ENCODE measurements around the gene ROR1.

The ROR1 gene

DNA sequence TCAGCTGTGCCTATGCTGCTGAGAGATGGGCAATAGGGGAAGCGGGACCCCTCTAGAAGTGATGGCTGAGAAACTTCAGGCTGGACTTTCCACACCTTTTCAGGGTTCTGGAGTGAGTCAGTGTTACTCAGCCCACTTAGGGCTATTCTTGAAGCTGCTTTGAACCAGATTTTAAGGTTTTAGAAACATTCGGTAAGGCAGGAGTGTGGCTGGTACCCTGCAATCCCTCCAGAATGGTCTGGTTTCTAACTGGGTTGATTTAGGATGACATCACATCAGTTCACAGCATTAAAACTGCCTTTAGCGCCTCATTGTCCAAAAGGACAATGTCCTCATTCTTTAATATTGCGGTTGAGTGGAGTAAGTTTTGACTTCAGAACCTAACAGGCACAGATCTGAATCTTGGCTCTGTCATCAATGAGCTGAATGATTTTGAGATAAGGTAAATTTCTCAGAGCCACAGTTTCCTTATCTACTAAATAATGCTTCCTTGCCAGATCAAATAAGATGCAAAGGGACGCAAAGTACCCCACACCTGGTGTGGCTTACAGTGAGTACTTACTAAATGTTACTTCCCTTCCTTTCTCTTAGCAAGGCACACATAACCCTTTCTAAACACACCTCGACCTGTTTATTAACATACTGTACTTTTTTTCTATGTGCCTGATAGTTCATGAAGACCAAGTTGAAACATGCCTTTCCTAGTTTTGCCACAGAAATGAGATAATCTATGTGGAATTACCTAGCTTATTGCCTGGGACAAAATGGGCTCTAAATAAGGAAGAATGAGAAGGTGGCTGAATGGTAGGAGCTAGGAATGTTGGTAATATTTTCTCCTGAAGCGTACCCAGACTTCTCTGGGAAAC is 209.8 kb downstream of the ROR1 start:
- TF ChIP-seq CSDC2 (CRISPR knock-in tag; IDR thresholded peaks at IDR 0.05) (no peak), PPARA (CRISPR knock-in tag; IDR thresholded peaks at IDR 0.05; ENCODE audit: borderline replicate concordance) (no peak), RARB (CRISPR knock-in tag; IDR thresholded peaks at IDR 0.05) (no peak), CREB5 (CRISPR knock-in tag; IDR thresholded peaks at IDR 0.05; ENCODE audit: low read depth) (peak; percentile 43; the same call in 1 of the 2 replicates), ZFP3 (CRISPR knock-in tag; IDR thresholded peaks at IDR 0.05) (peak; percentile 76; the same call in 1 of the 2 replicates), ESRRG (CRISPR knock-in tag; IDR thresholded peaks at IDR 0.05) (no peak), ARNTL (CRISPR knock-in tag; IDR thresholded peaks at IDR 0.05; ENCODE audit: borderline replicate concordance, low read depth) (no peak), ZNF70 (CRISPR knock-in tag; IDR thresholded peaks at IDR 0.05) (no peak), OSR1 (CRISPR knock-in tag; IDR thresholded peaks at IDR 0.05) (no peak), ZNF565 (CRISPR knock-in tag; conservative IDR thresholded peaks at IDR 0.05; ENCODE audit: low read depth) (no peak), ISL1 (CRISPR knock-in tag; IDR thresholded peaks at IDR 0.05) (peak; percentile 72)
- TF ChIP-seq, protein P1, sequence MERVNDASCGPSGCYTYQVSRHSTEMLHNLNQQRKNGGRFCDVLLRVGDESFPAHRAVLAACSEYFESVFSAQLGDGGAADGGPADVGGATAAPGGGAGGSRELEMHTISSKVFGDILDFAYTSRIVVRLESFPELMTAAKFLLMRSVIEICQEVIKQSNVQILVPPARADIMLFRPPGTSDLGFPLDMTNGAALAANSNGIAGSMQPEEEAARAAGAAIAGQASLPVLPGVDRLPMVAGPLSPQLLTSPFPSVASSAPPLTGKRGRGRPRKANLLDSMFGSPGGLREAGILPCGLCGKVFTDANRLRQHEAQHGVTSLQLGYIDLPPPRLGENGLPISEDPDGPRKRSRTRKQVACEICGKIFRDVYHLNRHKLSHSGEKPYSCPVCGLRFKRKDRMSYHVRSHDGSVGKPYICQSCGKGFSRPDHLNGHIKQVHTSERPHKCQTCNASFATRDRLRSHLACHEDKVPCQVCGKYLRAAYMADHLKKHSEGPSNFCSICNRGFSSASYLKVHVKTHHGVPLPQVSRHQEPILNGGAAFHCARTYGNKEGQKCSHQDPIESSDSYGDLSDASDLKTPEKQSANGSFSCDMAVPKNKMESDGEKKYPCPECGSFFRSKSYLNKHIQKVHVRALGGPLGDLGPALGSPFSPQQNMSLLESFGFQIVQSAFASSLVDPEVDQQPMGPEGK (CRISPR knock-in tag; IDR thresholded peaks at IDR 0.05; ENCODE audit: borderline replicate concordance), result no peak
- ATAC-seq, result peak; percentile 20; the same call in 2 of the 3 replicates

DNA sequence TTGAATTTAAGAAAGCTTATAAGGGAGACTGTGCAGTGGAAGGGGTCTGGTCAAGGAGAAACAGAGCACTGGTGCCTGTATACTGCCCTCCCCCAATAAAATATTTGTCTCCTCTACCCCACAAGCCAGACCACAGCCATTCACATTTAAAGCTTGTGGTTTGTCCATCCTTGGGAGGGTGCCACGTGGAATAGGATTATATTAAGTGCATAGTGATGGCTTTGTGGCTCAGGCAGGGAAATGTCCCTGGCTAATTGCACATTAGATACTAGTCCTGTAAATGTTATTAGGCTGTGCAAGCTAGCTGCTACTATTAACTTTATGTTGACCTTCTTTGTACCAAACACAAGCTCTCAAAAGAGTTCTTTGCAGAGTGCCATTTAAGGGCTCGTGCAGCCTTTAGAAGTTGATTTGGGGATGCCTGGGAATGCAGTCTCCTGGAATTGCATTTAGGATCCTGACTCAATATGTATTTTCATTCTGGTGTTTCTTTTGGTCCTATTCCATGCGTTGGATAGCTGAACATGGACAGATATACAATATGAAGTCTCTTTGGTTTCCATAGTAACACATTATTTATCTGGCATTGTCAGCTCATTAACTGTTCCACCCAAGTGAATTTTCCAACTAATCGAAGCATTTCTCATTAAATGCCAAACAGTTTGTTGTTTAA is 210.6 kb downstream of the ROR1 start:
- ATAC-seq, result peak; percentile 23; the same call in 2 of the 3 replicates
- TF ChIP-seq ZFP3 (CRISPR knock-in tag; IDR thresholded peaks at IDR 0.05) (no peak), ZFP30 (CRISPR knock-in tag; IDR thresholded peaks at IDR 0.05) (no peak), PPARA (CRISPR knock-in tag; IDR thresholded peaks at IDR 0.05; ENCODE audit: borderline replicate concordance) (no peak), ISL1 (CRISPR knock-in tag; IDR thresholded peaks at IDR 0.05) (peak; percentile 56), BACH2 (CRISPR knock-in tag; IDR thresholded peaks at IDR 0.05; ENCODE audit: borderline replicate concordance) (no peak), ZNF8 (CRISPR knock-in tag; IDR thresholded peaks at IDR 0.05) (no peak)

GRCh38 chr1:63984930-63985290 is 211.1 kb downstream of the ROR1 start:
- TF ChIP-seq OSR1 (CRISPR knock-in tag; IDR thresholded peaks at IDR 0.05), result no peak
- TF ChIP-seq BACH2 (CRISPR knock-in tag; IDR thresholded peaks at IDR 0.05; ENCODE audit: borderline replicate concordance), result no peak
- no peak for TF ChIP-seq CSDC2 (CRISPR knock-in tag; IDR thresholded peaks at IDR 0.05)
- TF ChIP-seq ZNF70 (CRISPR knock-in tag; IDR thresholded peaks at IDR 0.05), result no peak
- TF ChIP-seq, protein P1 (CRISPR knock-in tag; IDR thresholded peaks at IDR 0.05; ENCODE audit: borderline replicate concordance), result no peak
- TF ChIP-seq PPARA (CRISPR knock-in tag; IDR thresholded peaks at IDR 0.05; ENCODE audit: borderline replicate concordance), result no peak
- TF ChIP-seq TCF4 (CRISPR knock-in tag; IDR thresholded peaks at IDR 0.05; ENCODE audit: borderline replicate concordance), result no peak
- TF ChIP-seq CSRNP3 (CRISPR knock-in tag; IDR thresholded peaks at IDR 0.05), result no peak
- no peak for TF ChIP-seq CREB5 (CRISPR knock-in tag; IDR thresholded peaks at IDR 0.05; ENCODE audit: low read depth)
- TF ChIP-seq SNAI2 (CRISPR knock-in tag; IDR thresholded peaks at IDR 0.05), result no peak
- no peak for TF ChIP-seq TSHZ2 (CRISPR knock-in tag; IDR thresholded peaks at IDR 0.05)
- no peak for TF ChIP-seq ARNTL (CRISPR knock-in tag; IDR thresholded peaks at IDR 0.05; ENCODE audit: borderline replicate concordance, low read depth)
- TF ChIP-seq ZNF565 (CRISPR knock-in tag; conservative IDR thresholded peaks at IDR 0.05; ENCODE audit: low read depth), result no peak
- TF ChIP-seq, protein P2, sequence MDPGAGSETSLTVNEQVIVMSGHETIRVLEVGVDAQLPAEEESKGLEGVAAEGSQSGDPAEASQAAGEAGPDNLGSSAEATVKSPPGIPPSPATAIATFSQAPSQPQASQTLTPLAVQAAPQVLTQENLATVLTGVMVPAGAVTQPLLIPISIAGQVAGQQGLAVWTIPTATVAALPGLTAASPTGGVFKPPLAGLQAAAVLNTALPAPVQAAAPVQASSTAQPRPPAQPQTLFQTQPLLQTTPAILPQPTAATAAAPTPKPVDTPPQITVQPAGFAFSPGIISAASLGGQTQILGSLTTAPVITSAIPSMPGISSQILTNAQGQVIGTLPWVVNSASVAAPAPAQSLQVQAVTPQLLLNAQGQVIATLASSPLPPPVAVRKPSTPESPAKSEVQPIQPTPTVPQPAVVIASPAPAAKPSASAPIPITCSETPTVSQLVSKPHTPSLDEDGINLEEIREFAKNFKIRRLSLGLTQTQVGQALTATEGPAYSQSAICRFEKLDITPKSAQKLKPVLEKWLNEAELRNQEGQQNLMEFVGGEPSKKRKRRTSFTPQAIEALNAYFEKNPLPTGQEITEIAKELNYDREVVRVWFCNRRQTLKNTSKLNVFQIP (CRISPR knock-in tag; IDR thresholded peaks at IDR 0.05; ENCODE audit: borderline replicate concordance, low read depth), result no peak
- no peak for TF ChIP-seq TOX (CRISPR knock-in tag; IDR thresholded peaks at IDR 0.05; ENCODE audit: borderline replicate concordance)
- no peak for TF ChIP-seq ZFP3 (CRISPR knock-in tag; IDR thresholded peaks at IDR 0.05)
- TF ChIP-seq RARB (CRISPR knock-in tag; IDR thresholded peaks at IDR 0.05), result no peak
- ATAC-seq, result no peak

Data from SK-N-SH treated with all-trans-retinoic acid at 6 μM for 48 hours (cell line).